ENCODE measurements around the gene CRYBG1. TPM values are rescaled to one million over a fixed set of nuclear protein-coding genes. Genes with fewer than 3 reads are reported as not detected.

The CRYBG1 gene
- total and polyA plus RNA-seq, 2 experiments from 2014 or later = 3.2 to 10.0 TPM

DNA sequence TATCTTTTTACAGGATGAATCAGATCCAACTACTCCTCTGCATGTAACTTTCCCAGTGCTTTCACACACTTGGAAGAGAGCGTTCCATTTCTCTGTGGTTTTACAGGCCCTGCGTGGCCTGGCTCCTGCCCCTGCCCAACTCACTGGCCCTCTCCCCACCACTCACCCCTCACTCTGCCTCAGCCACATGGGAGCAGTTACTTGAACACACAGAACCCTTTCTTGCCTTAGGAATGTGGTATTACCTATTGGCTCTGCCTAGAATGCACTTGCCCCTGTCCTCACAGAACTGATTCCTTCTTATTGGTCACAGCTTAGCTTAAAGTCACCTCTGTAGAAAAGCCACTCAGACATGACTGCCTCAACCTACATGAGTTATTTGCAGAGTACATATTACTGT, 108.4 kb downstream of the CRYBG1 start:
- Histone ChIP-seq H3K4me1 (ENCODE audit: insufficient read depth) (no peaks in the 10 kb centered on the region), H2AFZ (no peak overlapping the region), H3K36me3 (replicated peaks; ENCODE audit: insufficient read depth, low read depth) (no peaks in the 10 kb centered on the region), H3K79me2 (no peaks in the 10 kb centered on the region), H3K27me3 (no peaks in the 10 kb centered on the region), H3K4me3 (no peak overlapping the region), H3K4me2 (no peak overlapping the region), H3K9me3 (ENCODE audit: low read depth) (no peaks in the 10 kb centered on the region), H3K27ac (no peak overlapping the region), H4K20me1 (ENCODE audit: insufficient read depth, poor library complexity, severe bottlenecking) (no peaks in the 10 kb centered on the region), H3K9me2 (replicated peaks; ENCODE audit: insufficient read depth) (no peaks in the 10 kb centered on the region)
- 80% methylated on average over 2 of the region's 2 CpGs for WGBS (ENCODE audit: low lambda C conversion rate, missing lambda C conversion rate)
- no peak for TF ChIP-seq EZH2phosphoT487 (IDR thresholded peaks at IDR 0.05; ENCODE audit: low read depth, severe bottlenecking, unreplicated experiment)
- TF ChIP-seq EZH2 (IDR thresholded peaks at IDR 0.05; ENCODE audit: borderline replicate concordance) = no peak
- no peak for TF ChIP-seq CTCF (IDR thresholded peaks at IDR 0.05; ENCODE audit: poor library complexity)
- DNase-seq (ENCODE audit: low spot score) = no peak

- Histone ChIP-seq H3K36me3 (replicated peaks; ENCODE audit: insufficient read depth, low read depth) (no peaks in the 10 kb centered on the region), H3K4me2 (no peak overlapping the region), H3K4me1 (ENCODE audit: insufficient read depth) (no peaks in the 10 kb centered on the region), H3K79me2 (no peaks in the 10 kb centered on the region), H3K4me3 (no peak overlapping the region), H3K9me2 (replicated peaks; ENCODE audit: insufficient read depth) (no peaks in the 10 kb centered on the region), H3K27ac (no peak overlapping the region), H3K9me3 (ENCODE audit: low read depth) (no peaks in the 10 kb centered on the region), H2AFZ (no peak overlapping the region), H3K27me3 (no peaks in the 10 kb centered on the region), H4K20me1 (ENCODE audit: insufficient read depth, poor library complexity, severe bottlenecking) (no peaks in the 10 kb centered on the region)
- TF ChIP-seq EZH2 (IDR thresholded peaks at IDR 0.05; ENCODE audit: borderline replicate concordance) = no peak
- no peak for TF ChIP-seq CTCF (IDR thresholded peaks at IDR 0.05; ENCODE audit: poor library complexity)
- TF ChIP-seq EZH2phosphoT487 (IDR thresholded peaks at IDR 0.05; ENCODE audit: low read depth, severe bottlenecking, unreplicated experiment) = no peak
- DNase-seq (ENCODE audit: low spot score) = no peak
- 71% methylated on average over 4 of the region's 4 CpGs for WGBS (ENCODE audit: low lambda C conversion rate, missing lambda C conversion rate)
Measured at GRCh38 chr6:106469882-106470281, 109.4 kb downstream of the CRYBG1 start.

DNA sequence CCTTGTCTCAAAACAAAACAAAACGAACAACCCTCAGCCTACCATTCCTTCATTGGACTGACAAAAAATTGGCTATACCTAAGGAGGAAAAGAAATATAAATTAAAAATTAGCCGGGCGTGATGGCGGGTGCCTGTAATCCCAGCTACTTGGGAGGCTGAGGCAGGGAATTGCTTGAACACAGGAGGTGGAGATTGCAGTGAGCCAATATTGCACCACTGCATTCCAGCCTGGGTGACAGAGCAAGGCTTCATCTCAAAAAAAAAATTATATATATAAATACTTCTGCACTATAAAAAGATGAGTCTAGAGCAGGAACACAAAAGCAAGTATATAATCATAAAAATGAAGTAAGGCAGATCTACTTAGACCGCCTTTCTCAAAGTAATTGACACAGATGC, 109.8 kb downstream of the CRYBG1 start:
- Histone ChIP-seq H4K20me1 (ENCODE audit: insufficient read depth, poor library complexity, severe bottlenecking) (no peaks in the 10 kb centered on the region), H3K4me3 (no peak overlapping the region), H3K4me2 (no peak overlapping the region), H3K9me2 (replicated peaks; ENCODE audit: insufficient read depth) (no peaks in the 10 kb centered on the region), H3K36me3 (replicated peaks; ENCODE audit: insufficient read depth, low read depth) (no peaks in the 10 kb centered on the region), H3K4me1 (ENCODE audit: insufficient read depth) (no peaks in the 10 kb centered on the region), H2AFZ (no peak overlapping the region), H3K9me3 (ENCODE audit: low read depth) (no peaks in the 10 kb centered on the region), H3K27ac (no peak overlapping the region), H3K79me2 (no peaks in the 10 kb centered on the region), H3K27me3 (no peaks in the 10 kb centered on the region)
- TF ChIP-seq EZH2phosphoT487 (IDR thresholded peaks at IDR 0.05; ENCODE audit: low read depth, severe bottlenecking, unreplicated experiment) = no peak
- no peak for TF ChIP-seq CTCF (IDR thresholded peaks at IDR 0.05; ENCODE audit: poor library complexity)
- no peak for TF ChIP-seq EZH2 (IDR thresholded peaks at IDR 0.05; ENCODE audit: borderline replicate concordance)
- DNase-seq (ENCODE audit: low spot score) = no peak
- WGBS (ENCODE audit: low lambda C conversion rate, missing lambda C conversion rate) = 91% methylated on average over 5 of the region's 5 CpGs

GRCh38 chr6:106470811-106471210, 110.3 kb downstream of the CRYBG1 start:
- Histone ChIP-seq H3K9me2 (replicated peaks; ENCODE audit: insufficient read depth) (no peaks in the 10 kb centered on the region), H3K27me3 (no peaks in the 10 kb centered on the region), H2AFZ (no peak overlapping the region), H3K36me3 (replicated peaks; ENCODE audit: insufficient read depth, low read depth) (no peaks in the 10 kb centered on the region), H3K4me3 (no peak overlapping the region), H3K79me2 (no peaks in the 10 kb centered on the region), H3K4me1 (ENCODE audit: insufficient read depth) (no peaks in the 10 kb centered on the region), H4K20me1 (ENCODE audit: insufficient read depth, poor library complexity, severe bottlenecking) (no peaks in the 10 kb centered on the region), H3K9me3 (ENCODE audit: low read depth) (no peaks in the 10 kb centered on the region), H3K4me2 (no peak overlapping the region), H3K27ac (no peak overlapping the region)
- DNase-seq (ENCODE audit: low spot score) = no peak
- no peak for TF ChIP-seq EZH2phosphoT487 (IDR thresholded peaks at IDR 0.05; ENCODE audit: low read depth, severe bottlenecking, unreplicated experiment)
- TF ChIP-seq EZH2 (IDR thresholded peaks at IDR 0.05; ENCODE audit: borderline replicate concordance) = no peak
- TF ChIP-seq CTCF (IDR thresholded peaks at IDR 0.05; ENCODE audit: poor library complexity) = no peak
